ENCODE data around the gene CFAP45.

CFAP45 gene

GRCh38 chr1:159856576-159856975 lies 43.4 kb downstream of the CFAP45 start:
- WGBS, 2 experiments (ENCODE audit: insufficient coverage in 2 of 2): no CpG with 5 or more reads among the region's 1 CpG
- peaks cover 25% of the 10 kb centered on the region for H3K4me1 ChIP-seq (ENCODE audit: control insufficient read depth, insufficient read depth, low read length, poor library complexity, severe bottlenecking)
- no peak overlapping the region for H3K4me3 ChIP-seq (ENCODE audit: extremely low read depth, insufficient read depth, low read length, poor library complexity, severe bottlenecking)
- no peaks in the 10 kb centered on the region for H3K36me3 ChIP-seq (ENCODE audit: control insufficient read depth, insufficient read depth, low read length)
- no peaks in the 10 kb centered on the region for H3K9me3 ChIP-seq (ENCODE audit: control insufficient read depth, low read length)
- no peak overlapping the region for H3K27ac ChIP-seq (ENCODE audit: low read depth, low read length, severe bottlenecking)

GRCh38 chr1:159855709-159856108 lies 44.3 kb downstream of the CFAP45 start:
- Histone ChIP-seq H3K36me3 (ENCODE audit: control insufficient read depth, insufficient read depth, low read length) (no peaks in the 10 kb centered on the region), H3K4me3 (ENCODE audit: extremely low read depth, insufficient read depth, low read length, poor library complexity, severe bottlenecking) (no peak overlapping the region), H3K27ac (ENCODE audit: low read depth, low read length, severe bottlenecking) (no peak overlapping the region), H3K9me3 (ENCODE audit: control insufficient read depth, low read length) (no peaks in the 10 kb centered on the region), H3K4me1 (ENCODE audit: control insufficient read depth, insufficient read depth, low read length, poor library complexity, severe bottlenecking) (peaks cover 28% of the 10 kb centered on the region)
- WGBS, 2 experiments (ENCODE audit: insufficient coverage in 2 of 2): 94 to 96% methylated on average over 28 to 34 of the region's 34 CpGs

- Histone ChIP-seq H3K9me3 (ENCODE audit: control insufficient read depth, low read length) (no peaks in the 10 kb centered on the region), H3K4me1 (ENCODE audit: control insufficient read depth, insufficient read depth, low read length, poor library complexity, severe bottlenecking) (peaks cover 33% of the 10 kb centered on the region), H3K4me3 (ENCODE audit: extremely low read depth, insufficient read depth, low read length, poor library complexity, severe bottlenecking) (peak overlapping the region; percentile 37), H3K27ac (ENCODE audit: low read depth, low read length, severe bottlenecking) (no peak overlapping the region), H3K36me3 (ENCODE audit: control insufficient read depth, insufficient read depth, low read length) (no peaks in the 10 kb centered on the region)
- 4% methylated on average over 56 to 58 of the region's 59 CpGs for WGBS, 2 experiments (ENCODE audit: insufficient coverage in 2 of 2)
These were observed 45.2 kb downstream of the CFAP45 start for GRCh38 chr1:159854693-159855192.

- Histone ChIP-seq H3K36me3 (ENCODE audit: control insufficient read depth, insufficient read depth, low read length) (no peaks in the 10 kb centered on the region), H3K27ac (ENCODE audit: low read depth, low read length, severe bottlenecking) (no peak overlapping the region), H3K4me3 (ENCODE audit: extremely low read depth, insufficient read depth, low read length, poor library complexity, severe bottlenecking) (peak overlapping the region; percentile 37), H3K9me3 (ENCODE audit: control insufficient read depth, low read length) (no peaks in the 10 kb centered on the region), H3K4me1 (ENCODE audit: control insufficient read depth, insufficient read depth, low read length, poor library complexity, severe bottlenecking) (peaks cover 35% of the 10 kb centered on the region)
- WGBS, 2 experiments (ENCODE audit: insufficient coverage in 2 of 2): 0% methylated on average over 18 to 26 of the region's 31 CpGs
These were observed 45.8 kb downstream of the CFAP45 start for GRCh38 chr1:159854116-159854692.

GRCh38 chr1:159853417-159854115 lies 46.4 kb downstream of the CFAP45 start:
- Histone ChIP-seq H3K4me1 (ENCODE audit: control insufficient read depth, insufficient read depth, low read length, poor library complexity, severe bottlenecking) (peaks cover 38% of the 10 kb centered on the region), H3K36me3 (ENCODE audit: control insufficient read depth, insufficient read depth, low read length) (no peaks in the 10 kb centered on the region), H3K4me3 (ENCODE audit: extremely low read depth, insufficient read depth, low read length, poor library complexity, severe bottlenecking) (peak overlapping the region; percentile 37), H3K9me3 (ENCODE audit: control insufficient read depth, low read length) (no peaks in the 10 kb centered on the region), H3K27ac (ENCODE audit: low read depth, low read length, severe bottlenecking) (no peak overlapping the region)
- no CpG with 5 or more reads among the region's 6 CpGs for WGBS, 2 experiments (ENCODE audit: insufficient coverage in 2 of 2)

GRCh38 chr1:159851407-159851806 lies 48.6 kb downstream of the CFAP45 start:
- Histone ChIP-seq H3K27ac (ENCODE audit: low read depth, low read length, severe bottlenecking) (no peak overlapping the region), H3K4me3 (ENCODE audit: extremely low read depth, insufficient read depth, low read length, poor library complexity, severe bottlenecking) (no peak overlapping the region), H3K4me1 (ENCODE audit: control insufficient read depth, insufficient read depth, low read length, poor library complexity, severe bottlenecking) (peaks cover 44% of the 10 kb centered on the region), H3K9me3 (ENCODE audit: control insufficient read depth, low read length) (no peaks in the 10 kb centered on the region), H3K36me3 (ENCODE audit: control insufficient read depth, insufficient read depth, low read length) (no peaks in the 10 kb centered on the region)
- WGBS, 2 experiments (ENCODE audit: insufficient coverage in 2 of 2): 67 to 80% methylated on average over 1 of the region's 1 CpG

GRCh38 chr1:159849626-159850366 lies 50.2 kb downstream of the CFAP45 start:
- WGBS, 2 experiments (ENCODE audit: insufficient coverage in 2 of 2): 90% methylated on average over 2 of the region's 2 CpGs; no CpG with 5 or more reads in 1 of the 2 experiments
- peaks cover 46% of the 10 kb centered on the region for H3K4me1 ChIP-seq (ENCODE audit: control insufficient read depth, insufficient read depth, low read length, poor library complexity, severe bottlenecking)
- H3K36me3 ChIP-seq (ENCODE audit: control insufficient read depth, insufficient read depth, low read length): no peaks in the 10 kb centered on the region
- H3K9me3 ChIP-seq (ENCODE audit: control insufficient read depth, low read length): no peaks in the 10 kb centered on the region
- no peak overlapping the region for H3K4me3 ChIP-seq (ENCODE audit: extremely low read depth, insufficient read depth, low read length, poor library complexity, severe bottlenecking)
- peak overlapping the region; percentile 86 for H3K27ac ChIP-seq (ENCODE audit: low read depth, low read length, severe bottlenecking)

GRCh38 chr1:159848326-159848725 lies 51.6 kb downstream of the CFAP45 start:
- Histone ChIP-seq H3K27ac (ENCODE audit: low read depth, low read length, severe bottlenecking) (no peak overlapping the region), H3K4me1 (ENCODE audit: control insufficient read depth, insufficient read depth, low read length, poor library complexity, severe bottlenecking) (peaks cover 37% of the 10 kb centered on the region), H3K9me3 (ENCODE audit: control insufficient read depth, low read length) (no peaks in the 10 kb centered on the region), H3K4me3 (ENCODE audit: extremely low read depth, insufficient read depth, low read length, poor library complexity, severe bottlenecking) (no peak overlapping the region), H3K36me3 (ENCODE audit: control insufficient read depth, insufficient read depth, low read length) (no peaks in the 10 kb centered on the region)
- 67 to 90% methylated on average over 2 to 3 of the region's 3 CpGs for WGBS, 2 experiments (ENCODE audit: insufficient coverage in 2 of 2)

GRCh38 chr1:159847231-159847630 lies 52.7 kb downstream of the CFAP45 start:
- 80 to 86% methylated on average over 3 of the region's 4 CpGs for WGBS, 2 experiments (ENCODE audit: insufficient coverage in 2 of 2)

GRCh38 chr1:159845751-159846629 lies 54.0 kb downstream of the CFAP45 start:
- Histone ChIP-seq H3K4me3 (ENCODE audit: extremely low read depth, insufficient read depth, low read length, poor library complexity, severe bottlenecking) (no peak overlapping the region), H3K27ac (ENCODE audit: low read depth, low read length, severe bottlenecking) (no peak overlapping the region), H3K4me1 (ENCODE audit: control insufficient read depth, insufficient read depth, low read length, poor library complexity, severe bottlenecking) (peaks cover 31% of the 10 kb centered on the region), H3K36me3 (ENCODE audit: control insufficient read depth, insufficient read depth, low read length) (no peaks in the 10 kb centered on the region), H3K9me3 (ENCODE audit: control insufficient read depth, low read length) (no peaks in the 10 kb centered on the region)
- 81 to 88% methylated on average over 9 to 13 of the region's 13 CpGs for WGBS, 2 experiments (ENCODE audit: insufficient coverage in 2 of 2)

More at GRCh38 chr1:159847231-159847630, 52.7 kb downstream of the CFAP45 start:
- H3K27ac ChIP-seq (ENCODE audit: low read depth, low read length, severe bottlenecking): no peak overlapping the region
- no peaks in the 10 kb centered on the region for H3K9me3 ChIP-seq (ENCODE audit: control insufficient read depth, low read length)
- no peaks in the 10 kb centered on the region for H3K36me3 ChIP-seq (ENCODE audit: control insufficient read depth, insufficient read depth, low read length)
- H3K4me1 ChIP-seq (ENCODE audit: control insufficient read depth, insufficient read depth, low read length, poor library complexity, severe bottlenecking): peaks cover 28% of the 10 kb centered on the region
- no peak overlapping the region for H3K4me3 ChIP-seq (ENCODE audit: extremely low read depth, insufficient read depth, low read length, poor library complexity, severe bottlenecking)

Data from mesodermal cell (in vitro differentiated cells).